WTC11 (cell line): ENCODE results near the gene ANO7.

Source experiments
- AFF4 ChIP-seq: sonication (generic); formaldehyde crosslinking; IDR thresholded peaks from 2 replicates; pipeline ENCODE4 v1.8.1; 2023; ENCODE audit warnings: mild to moderate bottlenecking, missing genetic modification reagents, borderline replicate concordance
- CREB1 ChIP-seq: sonication (generic); formaldehyde crosslinking; IDR thresholded peaks from 2 replicates; pipeline ENCODE4 v1.8.0; 2023; ENCODE audit warnings: mild to moderate bottlenecking, missing genetic modification reagents
- CTCF ChIP-seq: fragments of 200-600 bp; IDR thresholded peaks from 2 replicates; pipeline ENCODE4 v1.8.0; 2022; ENCODE audit warnings: antibody characterized with exemption
- JUN ChIP-seq: sonication (generic); formaldehyde crosslinking; IDR thresholded peaks from 2 replicates; pipeline ENCODE4 v1.8.0; 2023; ENCODE audit warnings: mild to moderate bottlenecking, missing genetic modification reagents
- MAX ChIP-seq: sonication (generic); formaldehyde crosslinking; IDR thresholded peaks from 2 replicates; pipeline ENCODE4 v1.8.0; 2022; ENCODE audit warnings: mild to moderate bottlenecking, missing genetic modification reagents
- NFE2L1 ChIP-seq: sonication (generic); formaldehyde crosslinking; IDR thresholded peaks from 2 replicates; pipeline ENCODE4 v1.8.1; 2023; ENCODE audit warnings: missing genetic modification reagents
- NR2C2 ChIP-seq: sonication (generic); formaldehyde crosslinking; IDR thresholded peaks from 2 replicates; pipeline ENCODE4 v1.8.0; 2022; ENCODE audit warnings: mild to moderate bottlenecking, missing genetic modification reagents
- PREB ChIP-seq: sonication (generic); formaldehyde crosslinking; IDR thresholded peaks from 2 replicates; pipeline ENCODE4 v1.8.1; 2022; ENCODE audit warnings: mild to moderate bottlenecking, missing genetic modification reagents, moderate library complexity, borderline replicate concordance
- ZNF138 ChIP-seq: sonication (generic); formaldehyde crosslinking; conservative IDR thresholded peaks from 2 replicates; pipeline ENCODE4 v1.8.1; 2022; ENCODE audit warnings: mild to moderate bottlenecking, moderate library complexity, missing genetic modification reagents
- ZNF281 ChIP-seq: sonication (generic); formaldehyde crosslinking; IDR thresholded peaks from 2 replicates; pipeline ENCODE4 v1.8.0; 2023; ENCODE audit warnings: mild to moderate bottlenecking, missing genetic modification reagents

- no peak for TF ChIP-seq PREB (CRISPR knock-in tag)
- TF ChIP-seq NR2C2, result no peak
- TF ChIP-seq CTCF, result no peak
- no peak for TF ChIP-seq ZNF138
- no peak for TF ChIP-seq NFE2L1
- no peak for TF ChIP-seq ZNF281
- no peak for TF ChIP-seq MAX
- no peak for TF ChIP-seq CREB1
- no peak for TF ChIP-seq AFF4 (CRISPR knock-in tag)
- TF ChIP-seq JUN, result no peak
Measured at GRCh38 chr2:241234962-241235740, 46.7 kb downstream of the ANO7 start.
